ENCODE data around the gene NOP9.

GRCh38 chr14:24260026-24260779, 39.4 kb upstream of the NOP9 start:
- TF ChIP-seq, protein P1, sequence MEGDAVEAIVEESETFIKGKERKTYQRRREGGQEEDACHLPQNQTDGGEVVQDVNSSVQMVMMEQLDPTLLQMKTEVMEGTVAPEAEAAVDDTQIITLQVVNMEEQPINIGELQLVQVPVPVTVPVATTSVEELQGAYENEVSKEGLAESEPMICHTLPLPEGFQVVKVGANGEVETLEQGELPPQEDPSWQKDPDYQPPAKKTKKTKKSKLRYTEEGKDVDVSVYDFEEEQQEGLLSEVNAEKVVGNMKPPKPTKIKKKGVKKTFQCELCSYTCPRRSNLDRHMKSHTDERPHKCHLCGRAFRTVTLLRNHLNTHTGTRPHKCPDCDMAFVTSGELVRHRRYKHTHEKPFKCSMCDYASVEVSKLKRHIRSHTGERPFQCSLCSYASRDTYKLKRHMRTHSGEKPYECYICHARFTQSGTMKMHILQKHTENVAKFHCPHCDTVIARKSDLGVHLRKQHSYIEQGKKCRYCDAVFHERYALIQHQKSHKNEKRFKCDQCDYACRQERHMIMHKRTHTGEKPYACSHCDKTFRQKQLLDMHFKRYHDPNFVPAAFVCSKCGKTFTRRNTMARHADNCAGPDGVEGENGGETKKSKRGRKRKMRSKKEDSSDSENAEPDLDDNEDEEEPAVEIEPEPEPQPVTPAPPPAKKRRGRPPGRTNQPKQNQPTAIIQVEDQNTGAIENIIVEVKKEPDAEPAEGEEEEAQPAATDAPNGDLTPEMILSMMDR (IDR thresholded peaks at IDR 0.05; ENCODE audit: low read depth, low read length, poor library complexity, severe bottlenecking): no peak
- no peak for TF ChIP-seq EZH2phosphoT487 (IDR thresholded peaks at IDR 0.05; ENCODE audit: borderline replicate concordance, low read length)
